GM13977 (cell line): ENCODE data around the gene CYP39A1.

Experiments
- DNase-seq: peaks from one replicate; pipeline ENCODE4 v3.0.0; 2012; ENCODE audit warnings: low spot score
- in situ Hi-C: fragments of 300-500 bp; cut with MboI; formaldehyde crosslinking; loops from one replicate; pipeline ENCODE4 v1.12.0; 2022; ENCODE audit warnings: low sequenced_read_pairs, low pct_unique_long_range_greater_than_20kb, mixed read lengths, inconsistent platforms; ENCODE audit not compliant: unreplicated experiment
- TF ChIP-seq, protein P1 (sequence below): IDR thresholded peaks from 2 replicates; pipeline ENCODE4 v1.5.1; 2012; ENCODE audit warnings: mild to moderate bottlenecking, control low read depth; ENCODE audit not compliant: insufficient read depth; ENCODE audit errors: extremely low read depth, missing control alignments

The CYP39A1 gene

DNA sequence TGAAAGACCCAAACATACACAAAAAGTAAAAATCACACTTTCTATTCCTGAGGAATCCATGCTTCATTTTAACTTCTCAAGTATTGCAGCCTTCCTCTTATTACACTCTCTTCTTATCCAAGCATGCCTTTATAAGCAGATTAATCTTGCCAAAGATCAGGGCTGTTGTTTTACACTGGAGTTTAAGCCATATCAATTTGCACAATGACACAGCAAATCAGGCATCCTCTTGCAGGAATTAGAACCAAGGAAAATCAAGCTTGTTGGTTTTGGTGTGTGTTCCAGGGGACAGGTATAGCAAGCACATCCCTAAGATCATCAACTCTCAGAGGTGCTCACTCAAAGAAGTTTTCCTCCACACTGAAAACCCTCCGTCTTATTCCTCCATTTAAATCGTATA is 69.5 kb downstream of the CYP39A1 start:
- in situ Hi-C loops = no loop called here
- TF ChIP-seq, protein P1, sequence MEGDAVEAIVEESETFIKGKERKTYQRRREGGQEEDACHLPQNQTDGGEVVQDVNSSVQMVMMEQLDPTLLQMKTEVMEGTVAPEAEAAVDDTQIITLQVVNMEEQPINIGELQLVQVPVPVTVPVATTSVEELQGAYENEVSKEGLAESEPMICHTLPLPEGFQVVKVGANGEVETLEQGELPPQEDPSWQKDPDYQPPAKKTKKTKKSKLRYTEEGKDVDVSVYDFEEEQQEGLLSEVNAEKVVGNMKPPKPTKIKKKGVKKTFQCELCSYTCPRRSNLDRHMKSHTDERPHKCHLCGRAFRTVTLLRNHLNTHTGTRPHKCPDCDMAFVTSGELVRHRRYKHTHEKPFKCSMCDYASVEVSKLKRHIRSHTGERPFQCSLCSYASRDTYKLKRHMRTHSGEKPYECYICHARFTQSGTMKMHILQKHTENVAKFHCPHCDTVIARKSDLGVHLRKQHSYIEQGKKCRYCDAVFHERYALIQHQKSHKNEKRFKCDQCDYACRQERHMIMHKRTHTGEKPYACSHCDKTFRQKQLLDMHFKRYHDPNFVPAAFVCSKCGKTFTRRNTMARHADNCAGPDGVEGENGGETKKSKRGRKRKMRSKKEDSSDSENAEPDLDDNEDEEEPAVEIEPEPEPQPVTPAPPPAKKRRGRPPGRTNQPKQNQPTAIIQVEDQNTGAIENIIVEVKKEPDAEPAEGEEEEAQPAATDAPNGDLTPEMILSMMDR = no peak

DNA sequence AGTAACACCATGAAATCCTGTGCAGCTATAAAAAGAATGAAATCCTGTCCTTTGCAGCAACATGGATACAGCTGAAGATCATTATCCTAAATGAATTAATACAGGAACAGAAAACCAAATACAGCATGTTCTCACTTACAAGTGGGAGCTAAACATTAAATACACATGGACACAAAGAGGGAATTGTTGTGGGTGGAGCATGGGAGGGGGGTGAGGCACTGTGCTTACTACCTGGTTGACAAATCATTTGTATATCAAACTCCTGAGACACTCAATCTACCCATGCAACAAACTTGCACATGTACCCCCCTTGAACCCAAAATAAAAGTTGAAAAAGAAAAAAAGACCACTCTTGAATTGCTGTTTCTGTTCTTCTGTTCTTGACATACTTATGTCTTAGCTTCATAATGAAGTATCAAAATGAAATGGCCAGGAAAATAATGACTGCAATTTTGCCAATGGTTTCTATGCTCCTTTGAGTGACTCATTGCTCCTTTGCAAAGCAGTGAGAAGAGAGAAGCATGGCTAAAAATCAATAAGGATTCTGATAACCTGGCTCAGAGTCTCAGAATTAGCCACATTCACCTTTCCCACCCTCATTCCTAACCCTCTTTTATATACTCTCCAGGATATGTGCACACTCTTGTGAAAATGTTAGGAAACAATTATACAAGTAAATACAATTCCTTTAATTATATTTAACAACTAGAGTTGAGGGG is 71.0 kb downstream of the CYP39A1 start:
- DNase-seq = no peak
- TF ChIP-seq, protein P1 = no peak
- in situ Hi-C loops = no loop called here

More for the DNA sequence above, 69.5 kb downstream of the CYP39A1 start:
- no peak for DNase-seq

DNA sequence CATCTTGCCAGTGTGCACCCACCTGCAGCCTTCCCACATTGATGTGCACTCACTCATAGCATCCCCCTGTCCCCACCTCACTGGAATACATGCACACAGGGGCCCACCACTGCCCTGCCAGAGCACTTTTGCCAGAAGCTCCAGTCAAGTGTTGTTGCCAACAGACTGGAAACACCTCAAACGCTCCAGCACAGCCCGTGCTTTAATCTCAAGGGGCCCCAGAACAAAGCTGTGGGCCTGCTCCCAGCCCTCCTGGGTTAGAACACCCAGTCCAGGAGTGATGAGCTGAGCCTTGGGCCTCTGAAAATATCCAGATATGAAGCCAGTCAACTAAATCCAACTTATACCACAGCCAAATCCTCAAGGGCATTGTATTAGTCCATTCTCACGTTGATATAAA is 77.1 kb downstream of the CYP39A1 start:
- in situ Hi-C loops = no loop called here
- DNase-seq = no peak
- TF ChIP-seq, protein P1 = no peak

DNA sequence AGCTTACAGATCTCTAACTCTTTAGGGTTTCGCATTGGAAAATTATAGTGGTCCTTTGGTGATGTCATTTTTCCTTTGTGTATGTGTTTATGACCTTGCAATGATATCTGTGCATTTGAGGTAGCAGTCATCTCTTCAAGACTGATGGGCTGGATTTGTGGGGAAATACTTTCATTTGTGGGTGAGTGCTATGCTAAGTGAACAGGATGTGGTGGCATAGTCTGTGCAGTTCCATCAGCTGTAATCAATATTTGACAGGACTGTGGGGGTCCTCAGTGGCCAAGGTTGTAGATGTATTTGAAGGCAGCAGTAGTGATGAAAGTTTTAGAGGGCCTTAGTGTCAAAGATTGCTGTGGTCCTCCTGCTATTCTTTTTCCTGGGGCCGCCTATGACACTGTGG is 79.5 kb downstream of the CYP39A1 start:
- TF ChIP-seq, protein P1 = no peak
- in situ Hi-C loops = no loop called here
- no peak for DNase-seq

DNA sequence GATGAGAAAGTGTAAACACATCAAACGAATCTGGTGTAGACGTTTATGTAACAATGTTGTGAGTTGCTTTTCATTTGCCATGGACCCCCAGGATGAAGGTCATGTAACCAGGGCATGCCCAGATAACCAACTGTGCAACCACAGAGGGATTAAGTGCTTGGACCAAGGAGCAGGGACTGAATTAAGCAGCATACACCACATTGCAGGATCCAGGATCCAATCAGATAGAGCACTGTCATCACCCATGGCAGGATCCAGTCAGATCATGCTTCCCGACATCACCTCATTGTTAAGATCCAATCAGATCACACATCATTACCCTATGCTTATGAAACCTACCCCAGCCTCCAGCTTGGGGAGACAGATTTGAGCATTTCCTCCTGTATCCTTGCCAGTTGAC is 87.1 kb downstream of the CYP39A1 start:
- in situ Hi-C loops = no loop called here
- TF ChIP-seq, protein P1 = no peak
- DNase-seq = no peak

DNA sequence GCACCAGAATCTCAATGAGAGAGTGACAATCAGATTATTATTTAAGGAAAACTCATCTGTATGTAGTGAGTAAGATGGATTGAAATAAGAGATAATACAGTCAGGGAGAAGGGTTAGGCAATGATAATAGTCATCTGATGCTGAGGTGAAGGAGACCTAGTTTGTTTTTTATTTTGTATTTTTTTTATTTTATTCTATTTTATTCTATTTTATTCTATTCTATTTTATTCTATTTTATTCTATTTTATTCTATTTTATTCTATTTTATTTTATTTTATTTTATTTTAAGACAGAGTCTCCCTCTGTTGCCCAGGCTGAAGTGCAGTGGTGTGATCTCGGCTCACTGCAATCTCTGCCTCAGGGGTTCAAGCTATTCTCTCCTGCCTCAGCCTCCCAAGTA is 88.7 kb downstream of the CYP39A1 start:
- in situ Hi-C loops = no loop called here
- DNase-seq = no peak
- TF ChIP-seq, protein P1 = no peak
